RKO (cell line): ENCODE data around the gene ZBTB32.
A peak's percentile ranks its signal among the peaks of the same experiment; 100 is the strongest.

ENCODE experiments used
- DNase-seq: peaks from one replicate; pipeline ENCODE4 v3.0.0-alpha.2; 2016; ENCODE audit warnings: low spot score

ZBTB32 gene

DNA sequence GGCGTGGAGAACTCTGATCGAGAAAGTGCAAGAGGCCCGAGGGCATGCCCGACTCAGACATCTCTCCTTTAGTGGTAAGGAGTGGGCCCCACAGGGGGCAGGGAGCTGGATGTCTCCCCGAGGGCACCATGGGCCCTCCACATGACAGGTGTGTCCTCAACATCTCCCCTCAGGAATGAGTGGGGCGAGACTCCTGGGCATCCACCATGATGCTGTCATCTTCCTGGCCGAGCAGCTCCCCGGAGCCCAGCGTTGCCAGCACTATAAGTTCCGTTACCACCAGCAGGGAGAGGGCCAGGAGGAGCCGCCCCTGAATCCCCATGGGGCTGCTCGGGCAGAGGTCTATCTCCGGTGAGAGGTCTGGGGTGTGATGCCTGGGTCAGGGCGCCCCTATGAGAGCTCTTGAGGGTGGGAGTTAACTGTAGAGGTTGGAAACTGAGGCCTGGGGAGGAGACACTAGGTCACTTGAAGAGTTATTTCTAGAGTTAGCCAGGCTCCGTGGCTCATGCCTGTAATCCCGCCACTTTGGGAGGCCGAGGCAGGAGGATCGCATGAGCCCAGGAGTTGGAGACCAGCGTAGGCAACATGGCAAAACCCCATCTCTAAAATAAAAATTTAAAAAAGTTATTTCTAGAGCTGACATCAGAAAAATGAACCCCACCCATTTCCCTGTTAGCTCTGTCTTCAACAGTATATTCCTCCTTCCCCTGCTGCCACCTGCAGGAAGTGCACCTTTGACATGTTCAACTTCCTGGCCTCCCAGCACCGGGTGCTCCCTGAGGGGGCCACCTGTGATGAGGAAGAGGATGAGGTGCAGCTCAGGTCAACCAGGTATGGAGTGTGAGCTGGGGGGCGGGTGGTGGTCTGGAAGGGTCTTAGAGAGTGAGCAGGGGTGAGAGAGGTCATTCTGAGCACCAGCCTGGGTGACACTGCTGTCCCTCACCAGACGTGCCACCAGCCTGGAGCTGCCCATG, 32.8 kb downstream of the ZBTB32 start:
- DNase-seq = no peak

DNA sequence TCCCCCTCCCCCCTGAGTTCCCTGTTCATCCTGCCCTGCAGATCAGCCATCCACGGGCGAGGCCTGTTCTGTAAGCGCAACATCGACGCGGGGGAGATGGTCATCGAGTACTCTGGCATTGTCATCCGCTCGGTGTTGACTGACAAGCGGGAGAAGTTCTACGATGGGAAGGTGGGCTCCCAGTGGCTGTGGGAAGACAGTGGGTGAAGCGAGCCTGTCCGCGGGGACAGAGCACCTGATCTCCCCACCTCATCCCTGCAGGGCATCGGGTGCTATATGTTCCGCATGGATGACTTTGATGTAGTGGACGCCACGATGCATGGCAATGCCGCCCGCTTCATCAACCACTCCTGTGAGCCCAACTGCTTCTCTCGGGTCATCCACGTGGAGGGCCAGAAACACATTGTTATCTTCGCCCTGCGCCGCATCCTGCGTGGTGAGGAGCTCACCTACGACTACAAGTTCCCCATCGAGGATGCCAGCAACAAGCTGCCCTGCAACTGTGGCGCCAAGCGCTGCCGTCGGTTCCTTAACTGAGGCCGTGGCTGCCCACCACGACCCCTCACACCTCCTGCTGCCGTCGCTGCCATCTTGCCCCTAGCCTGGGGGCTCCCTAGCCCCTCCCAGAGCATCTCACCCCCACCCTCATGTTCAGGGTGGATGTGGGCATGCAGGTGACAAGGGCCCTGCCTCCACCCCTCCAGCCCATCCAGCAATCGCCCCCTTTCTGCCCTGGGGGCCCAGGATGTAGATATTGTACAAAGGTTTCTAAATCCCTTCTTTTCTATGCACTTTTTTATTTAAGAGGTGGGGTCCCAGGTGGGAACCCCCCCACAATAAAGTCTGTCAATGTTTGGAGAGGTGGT, 33.9 kb downstream of the ZBTB32 start:
- DNase-seq = no peak

DNA sequence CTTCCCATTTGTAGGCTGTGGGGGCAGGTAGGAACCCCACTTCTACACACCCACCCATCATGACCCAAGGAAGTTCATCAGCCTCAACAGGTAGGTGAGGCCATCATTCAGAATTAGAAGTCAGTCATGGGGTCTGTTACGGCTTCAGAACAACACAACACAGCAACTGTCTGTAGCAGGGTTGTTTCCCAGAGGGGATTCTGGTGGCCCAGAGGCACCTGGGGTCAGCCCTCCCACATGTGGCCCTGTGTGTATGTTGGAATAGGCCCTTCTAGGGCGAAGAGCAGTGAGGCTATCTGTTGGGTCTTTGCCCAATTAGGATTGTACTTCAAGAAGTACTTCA, 34.5 kb downstream of the ZBTB32 start:
- DNase-seq = no peak

DNA sequence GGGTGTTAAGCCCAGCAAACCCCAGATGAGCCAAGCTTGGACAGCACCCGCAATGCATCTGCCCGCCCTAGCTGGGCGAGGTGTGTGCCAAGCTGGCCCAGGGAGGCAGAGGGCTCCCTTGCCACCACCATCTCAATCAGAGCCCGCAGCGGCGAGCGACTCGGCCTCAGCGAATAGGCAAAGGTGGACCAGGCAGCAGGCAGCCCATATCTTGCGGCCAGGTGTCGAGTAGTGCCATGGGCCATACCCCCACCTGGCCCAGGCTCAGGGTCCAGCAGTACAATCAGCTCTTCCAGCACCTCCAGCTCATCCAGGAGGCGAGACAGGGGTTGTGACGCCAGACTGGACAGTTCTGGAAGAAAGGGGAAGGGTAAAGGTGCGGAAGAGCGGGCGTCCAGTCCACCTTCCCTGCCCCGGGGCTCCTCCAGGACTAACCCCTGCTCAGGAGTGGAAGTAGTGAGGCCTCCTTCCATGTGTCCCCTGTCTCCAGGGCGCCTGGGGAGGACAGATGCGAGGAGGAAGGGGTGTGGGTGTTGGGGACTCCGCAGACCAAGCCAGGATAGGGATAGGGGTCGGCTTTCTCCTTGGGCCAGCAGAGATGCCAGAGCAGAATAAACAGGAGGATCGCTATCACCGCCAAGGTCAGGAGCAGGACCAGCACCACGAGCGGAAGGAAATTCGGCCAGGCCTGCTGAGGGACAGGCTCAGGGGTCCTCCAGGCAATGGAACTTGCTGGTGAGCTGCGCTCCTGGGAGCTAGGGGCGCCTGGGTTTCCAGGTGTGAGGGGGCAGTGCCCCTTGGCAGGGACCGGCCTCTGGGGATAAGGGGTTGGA, 35.1 kb downstream of the ZBTB32 start:
- no peak for DNase-seq

DNA sequence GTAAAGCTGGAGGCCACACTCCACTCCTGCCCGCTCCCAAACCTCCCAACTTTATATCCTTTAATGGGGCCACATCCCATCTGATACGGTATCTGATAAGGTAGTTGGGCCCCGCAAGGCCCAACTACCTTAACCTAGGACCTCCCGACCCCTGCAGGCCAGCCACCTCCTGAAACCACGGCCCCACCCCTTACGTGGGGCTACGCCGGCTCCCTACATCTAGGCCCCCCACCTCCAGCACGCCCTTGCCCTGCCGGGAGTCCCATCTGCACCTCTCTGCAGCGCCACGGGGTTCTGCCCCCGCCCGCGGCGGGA, 35.7 kb downstream of the ZBTB32 start:
- no peak for DNase-seq

DNA sequence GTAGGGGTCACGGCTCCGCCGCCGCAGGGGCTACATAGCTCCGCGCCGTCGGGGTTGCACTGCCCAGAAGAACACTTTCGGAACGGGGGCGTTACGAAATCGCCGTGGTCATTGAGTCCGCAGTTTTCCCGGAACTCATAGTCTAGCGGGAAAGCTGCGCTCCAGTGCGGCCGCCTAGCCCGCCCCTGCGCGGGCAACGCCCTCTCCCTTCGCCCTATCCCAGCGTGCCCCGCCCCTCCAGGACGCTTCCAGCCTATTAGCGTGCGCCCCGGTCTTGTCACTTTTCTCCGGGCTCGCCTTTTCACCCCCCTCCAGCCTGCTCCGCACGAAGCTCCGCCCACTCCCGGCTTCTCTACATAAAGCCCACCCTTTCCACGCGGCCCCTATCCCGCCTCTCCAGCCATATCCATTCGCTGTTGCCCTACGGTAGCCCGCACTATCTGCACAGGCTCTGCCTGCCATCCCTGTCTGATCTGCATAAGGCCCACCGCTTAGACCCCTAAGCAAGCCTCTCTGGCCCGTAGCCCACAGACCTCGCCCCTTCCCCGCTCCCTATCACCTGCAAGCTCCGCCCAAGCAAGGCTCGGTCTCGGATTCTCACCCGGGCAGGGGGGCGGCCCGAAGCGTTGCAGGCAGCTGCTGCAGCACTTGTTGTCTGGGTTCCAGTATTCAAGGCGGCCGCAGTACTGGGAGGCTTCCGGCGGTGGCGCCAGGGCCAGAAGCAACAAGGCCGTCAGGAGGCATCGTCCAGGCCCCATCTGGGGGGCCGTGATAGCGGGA, 36.3 kb downstream of the ZBTB32 start:
- peak; percentile 97 for DNase-seq

DNA sequence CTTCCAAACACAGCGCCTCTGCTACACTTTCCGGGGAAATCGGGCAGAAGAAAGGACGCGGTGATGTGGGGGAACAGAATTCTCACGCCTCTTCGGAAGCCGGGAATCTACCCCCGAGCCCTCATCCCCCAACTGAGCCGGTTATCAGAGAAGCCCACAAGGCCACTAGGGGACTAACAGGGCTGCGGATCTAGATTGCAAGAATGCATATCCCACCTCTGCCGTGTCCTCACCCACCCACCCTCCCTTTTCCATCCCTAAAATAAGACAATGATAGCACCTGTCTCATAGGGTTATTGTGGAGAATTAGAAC, 36.8 kb downstream of the ZBTB32 start:
- DNase-seq = no peak

DNA sequence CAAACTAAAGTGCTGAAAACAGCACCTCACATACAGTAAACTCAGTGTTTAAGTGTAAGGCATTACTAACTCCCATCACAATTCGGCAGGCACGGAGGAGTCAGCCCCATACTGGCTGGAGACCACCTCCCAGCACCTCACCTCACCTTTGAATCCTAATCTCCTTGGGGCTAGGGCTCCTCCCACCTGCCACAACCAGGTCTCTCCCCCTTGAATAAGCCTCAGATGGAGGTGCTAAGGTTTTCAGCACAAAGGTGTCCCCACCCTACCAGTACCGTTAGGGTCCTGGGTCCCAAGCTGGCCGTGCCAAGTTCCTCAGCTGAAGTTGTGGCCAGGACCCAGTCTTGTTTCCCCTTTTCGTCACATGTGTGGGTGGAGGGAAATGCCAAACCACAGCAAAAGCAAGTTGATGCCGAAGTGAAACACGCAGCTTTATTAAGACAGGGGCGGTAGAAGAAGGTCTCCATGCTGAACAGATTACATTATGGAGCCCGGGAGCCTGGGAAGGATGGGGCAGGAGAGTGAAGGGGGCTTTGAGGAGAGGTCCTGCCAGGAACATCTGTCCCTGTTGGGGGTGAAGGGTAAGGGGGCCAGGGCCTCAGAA, 37.9 kb downstream of the ZBTB32 start, which contains the start of gene IGFLR1:
IGFLR1 (minus strand) TSS at position 332 of the 604 bp plus-strand sequence. CDS start 1,272 bp downstream, outside the sequence.
- DNase-seq = no peak

DNA sequence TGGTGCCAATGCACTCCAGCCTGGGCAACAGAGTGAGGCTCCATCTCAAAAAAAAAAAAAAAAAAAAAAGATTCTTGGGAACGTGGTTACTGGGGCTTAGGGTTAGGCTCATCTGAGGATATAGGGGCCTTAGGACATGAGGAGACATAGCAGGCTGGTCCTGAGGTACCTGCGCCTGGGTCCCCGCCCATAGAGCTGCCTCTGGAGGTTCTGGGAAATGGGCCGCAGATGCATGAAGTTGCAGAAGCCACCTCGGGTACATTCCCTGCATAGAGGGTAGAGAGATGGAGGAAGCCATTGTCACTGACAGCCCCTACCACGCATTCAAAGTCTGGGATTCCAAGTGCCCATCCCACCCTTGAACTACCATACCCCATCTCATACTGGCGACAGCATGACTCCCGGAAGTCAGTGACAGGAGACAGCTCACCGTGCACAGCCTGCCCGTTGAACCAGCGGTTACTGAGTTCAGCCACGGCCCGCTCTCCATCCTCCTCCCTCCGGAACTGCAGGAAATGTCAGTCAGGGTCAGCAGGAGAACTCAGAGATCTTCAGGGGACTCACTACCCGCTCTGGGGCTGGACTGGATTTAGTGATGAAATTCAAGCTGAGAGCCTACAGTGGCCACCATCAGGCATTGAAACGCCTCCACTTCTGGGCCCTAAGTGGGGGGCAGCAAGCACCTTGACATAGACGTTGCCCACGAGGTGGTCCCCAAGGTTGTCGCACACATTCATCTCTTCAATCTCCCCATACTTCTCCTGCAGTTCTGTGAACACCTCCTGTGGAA, 39.5 kb downstream of the ZBTB32 start:
- no peak for DNase-seq

DNA sequence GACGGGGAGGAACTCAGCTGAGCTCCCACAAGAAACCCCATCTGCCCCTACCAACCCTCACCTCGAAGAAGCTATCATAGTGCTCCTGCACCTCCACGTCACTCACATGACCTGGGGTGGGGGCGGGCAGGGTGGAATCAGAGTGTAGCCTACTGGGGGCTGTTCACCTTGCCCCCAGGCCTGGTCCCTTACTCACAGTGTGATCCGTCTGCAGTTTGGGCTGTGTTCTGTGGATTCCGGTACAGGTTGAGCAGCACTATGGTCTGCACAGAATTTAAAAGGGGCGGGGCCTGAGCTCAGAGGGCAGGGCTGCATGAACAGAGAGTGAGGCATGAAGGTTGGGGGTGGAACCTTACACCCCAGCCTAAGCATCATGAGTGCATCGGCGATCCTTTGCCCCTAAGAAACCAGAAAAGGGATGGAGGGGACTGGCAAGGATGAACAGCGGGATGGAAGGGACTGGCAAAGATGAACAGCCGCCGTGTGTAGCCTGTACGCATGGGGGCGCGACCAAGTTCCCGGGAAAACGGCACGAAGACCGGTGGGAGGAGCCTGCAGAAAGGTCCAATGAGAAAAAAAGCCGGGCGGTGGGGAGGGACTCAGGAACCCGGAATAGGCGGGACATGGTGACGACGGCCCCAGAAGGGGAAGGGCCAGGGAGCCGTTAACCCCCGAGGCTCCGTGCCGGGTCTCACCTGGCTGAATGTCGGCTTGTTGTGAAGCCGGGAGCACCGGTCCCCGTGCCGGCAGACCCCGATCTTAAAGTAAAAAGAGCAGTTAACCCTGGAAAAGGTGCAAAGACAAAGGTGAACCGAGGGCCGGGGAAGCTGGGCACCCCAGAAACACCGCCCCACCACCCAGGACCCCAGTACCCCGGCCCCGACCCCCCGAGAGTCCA, 40.3 kb downstream of the ZBTB32 start:
- DNase-seq = peak; percentile 96

DNA sequence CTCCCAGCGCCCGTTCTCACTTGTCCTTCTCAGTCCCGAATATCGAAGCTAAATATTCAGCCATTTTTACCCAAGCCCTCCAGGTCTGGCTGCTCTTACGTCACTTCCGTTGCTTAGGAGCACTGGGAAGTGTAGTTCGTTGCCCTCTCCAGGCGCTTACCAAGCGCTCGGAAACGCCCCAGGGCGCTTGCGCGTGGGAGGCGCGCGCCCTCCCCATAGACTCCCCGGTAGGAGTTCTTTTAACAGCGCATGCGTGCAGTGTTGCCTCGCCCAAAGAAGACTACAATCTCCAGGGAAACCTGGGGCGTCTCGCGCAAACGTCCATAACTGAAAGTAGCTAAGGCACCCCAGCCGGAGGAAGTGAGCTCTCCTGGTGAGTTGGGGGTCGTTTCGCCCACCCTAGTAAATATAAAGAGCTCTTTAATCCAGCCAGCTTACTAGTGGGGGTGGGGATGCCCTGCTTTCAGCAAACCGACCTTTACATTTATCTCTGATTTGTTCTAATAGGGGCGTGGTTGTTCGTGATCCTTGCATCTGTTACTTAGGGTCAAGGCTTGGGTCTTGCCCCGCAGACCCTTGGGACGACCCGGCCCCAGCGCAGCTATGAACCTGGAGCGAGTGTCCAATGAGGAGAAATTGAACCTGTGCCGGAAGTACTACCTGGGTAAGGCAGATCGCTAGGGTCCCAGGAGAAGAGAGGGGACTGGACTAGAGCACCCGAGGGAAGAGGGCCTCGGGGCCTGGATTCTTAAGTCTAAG, 41.1 kb downstream of the ZBTB32 start, which contains the start of the genes PSENEN and U2AF1L4:
PSENEN (plus strand) TSS at position 324 of the 759 bp plus-strand sequence; CDS start at position 604, 280 bp downstream.
U2AF1L4 (minus strand) TSS at position 91 of the 759 bp plus-strand sequence; CDS start at position 64, 27 bp downstream.
- DNase-seq = peak; percentile 99

DNA sequence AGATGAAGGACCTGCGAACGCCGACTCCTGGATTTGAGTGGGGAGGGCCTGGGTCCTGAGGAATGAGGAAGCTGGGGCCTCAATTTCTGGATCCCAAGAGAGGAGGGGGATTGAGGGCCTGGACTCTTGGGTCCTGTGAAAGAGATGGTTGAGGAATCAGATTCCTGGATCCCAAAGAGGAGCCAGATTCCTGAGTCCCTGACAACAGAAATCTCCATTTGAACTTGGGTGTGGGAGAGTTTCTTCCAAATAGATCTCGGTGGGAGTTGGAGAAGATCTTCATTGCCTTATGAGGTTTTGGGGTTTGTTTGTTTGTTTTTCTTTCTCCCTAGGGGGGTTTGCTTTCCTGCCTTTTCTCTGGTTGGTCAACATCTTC, 41.7 kb downstream of the ZBTB32 start:
- DNase-seq = no peak

DNA sequence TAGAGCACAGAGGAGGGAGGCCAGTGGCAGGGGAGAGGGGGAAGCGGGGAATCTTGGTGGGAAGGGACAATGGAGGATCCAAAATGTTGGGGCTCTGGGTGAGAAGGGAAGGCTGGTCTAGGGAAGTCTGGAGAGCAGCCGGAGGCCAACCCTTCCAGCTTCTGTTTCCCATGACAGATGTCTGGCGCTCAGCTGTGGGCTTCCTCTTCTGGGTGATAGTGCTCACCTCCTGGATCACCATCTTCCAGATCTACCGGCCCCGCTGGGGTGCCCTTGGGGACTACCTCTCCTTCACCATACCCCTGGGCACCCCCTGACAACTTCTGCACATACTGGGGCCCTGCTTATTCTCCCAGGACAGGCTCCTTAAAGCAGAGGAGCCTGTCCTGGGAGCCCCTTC, 42.2 kb downstream of the ZBTB32 start:
- no peak for DNase-seq

DNA sequence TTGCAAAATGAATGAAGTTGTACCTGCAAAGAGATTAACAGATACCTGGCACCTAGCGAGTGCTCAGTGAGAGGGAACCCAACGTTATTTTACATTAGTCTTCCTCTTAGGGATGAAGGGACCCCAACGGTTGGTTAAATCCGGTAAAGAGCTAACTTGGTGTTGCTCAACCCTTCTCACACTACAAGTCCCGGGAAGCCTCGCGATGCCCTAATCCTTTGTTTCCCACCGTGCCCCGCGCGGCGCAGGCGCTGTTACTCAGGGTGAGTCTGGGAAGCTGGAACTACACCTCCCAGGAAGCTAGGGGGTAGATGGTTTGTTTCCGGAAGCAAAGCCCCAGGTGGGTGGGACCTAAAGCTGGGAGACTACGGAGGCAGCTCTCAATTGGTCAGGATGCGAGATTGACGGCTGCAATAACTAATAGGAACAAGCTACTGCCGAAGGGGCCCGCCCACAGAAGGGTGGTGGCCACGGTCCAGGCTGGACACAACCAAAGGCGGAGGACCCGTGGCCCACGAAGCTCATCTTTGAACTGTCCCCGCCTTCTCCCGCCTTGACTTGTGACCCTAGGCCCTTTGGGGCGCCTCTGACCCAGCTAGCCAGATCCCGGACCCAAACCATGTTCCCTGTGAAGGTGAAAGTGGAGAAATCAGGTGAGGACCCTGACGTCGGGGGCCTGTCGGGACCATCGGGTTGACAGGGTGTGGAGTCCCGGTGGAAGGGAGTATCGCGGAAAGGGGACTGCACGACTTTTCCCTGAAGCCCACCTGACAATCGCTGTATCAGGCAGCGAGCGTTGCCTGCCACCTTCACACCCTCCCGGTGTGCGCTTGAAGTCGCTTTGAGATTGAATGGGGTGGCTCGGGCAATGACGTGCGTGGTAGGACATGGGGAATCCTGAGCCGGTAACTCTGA, 44.0 kb downstream of the ZBTB32 start, which contains the start of gene LIN37:
LIN37 (plus strand) TSS at position 471 of the 915 bp plus-strand sequence; CDS start at position 620, 149 bp downstream.
- DNase-seq = peak; percentile 98

DNA sequence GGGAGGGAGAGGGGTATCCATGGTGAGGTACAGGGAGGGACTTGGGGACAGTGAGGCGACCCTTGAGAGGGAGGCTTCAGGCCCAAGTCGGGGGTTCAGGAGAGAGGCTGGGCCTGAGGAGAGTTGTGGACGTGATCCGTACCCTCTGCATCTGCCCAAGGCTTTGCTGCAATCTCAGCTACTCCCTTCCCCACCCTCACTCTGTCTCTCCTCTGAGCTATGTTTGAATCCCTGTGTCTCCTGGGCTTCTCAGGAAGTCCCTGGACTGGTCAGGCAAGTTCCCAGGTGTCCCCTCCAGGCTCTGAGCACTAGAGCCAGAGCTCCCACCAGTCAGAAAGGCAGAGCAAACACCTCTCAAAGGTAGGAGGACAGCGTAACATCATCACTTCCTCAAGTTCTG, 45.8 kb downstream of the ZBTB32 start:
- DNase-seq = no peak

DNA sequence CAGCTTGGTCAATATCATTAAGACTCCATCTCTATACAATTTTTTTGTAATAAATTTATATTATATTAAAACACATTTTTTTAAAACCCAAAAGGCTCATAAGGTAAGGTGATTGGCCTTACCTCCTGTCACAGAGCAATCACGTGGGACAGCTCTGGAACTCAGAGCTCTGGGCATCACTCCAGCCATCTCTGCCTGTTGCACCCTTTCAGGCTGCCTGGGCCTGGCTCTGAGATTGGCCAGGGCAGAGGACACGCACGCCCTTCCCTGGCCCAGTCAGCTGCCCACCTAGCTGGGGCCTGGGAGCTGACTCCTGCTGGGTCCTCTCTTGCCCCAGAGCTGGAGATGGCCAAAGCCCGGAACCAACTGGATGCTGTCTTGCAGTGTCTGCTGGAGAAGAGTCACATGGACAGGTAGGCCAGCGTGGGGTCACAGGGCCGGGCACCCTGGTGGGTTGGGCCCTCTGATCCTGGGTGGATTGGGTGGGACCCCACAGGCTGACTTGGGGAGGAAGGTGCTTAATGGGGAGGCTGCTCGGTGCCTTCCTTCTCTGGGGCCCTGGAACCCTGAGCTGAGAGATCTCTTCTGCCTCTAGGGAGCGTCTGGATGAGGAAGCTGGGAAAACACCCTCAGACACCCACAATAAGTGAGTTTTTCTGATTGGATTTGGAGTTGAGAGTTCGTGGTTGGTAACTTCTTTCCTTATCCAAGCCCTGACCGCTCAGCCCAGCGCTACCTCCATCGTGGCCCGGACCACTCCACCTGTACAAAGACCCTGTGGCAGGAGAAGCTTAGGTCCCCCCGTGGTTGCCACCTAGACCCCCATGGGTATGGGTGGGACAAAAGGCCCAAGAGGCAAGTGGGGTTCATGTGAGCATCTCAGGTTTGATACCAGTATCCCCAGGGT, 47.7 kb downstream of the ZBTB32 start:
- no peak for DNase-seq
